Pons (tissue), 1 donor: ENCODE measurements around the gene GPC3.

Experiments
- DNase-seq: peaks from one replicate; pipeline ENCODE4 v3.0.0-alpha.2; 2016; ENCODE audit warnings: low spot score

GPC3 gene

GRCh38 chrX:133968109-133968508 is 17.3 kb downstream of the GPC3 start:
- no peak for DNase-seq

- no peak for DNase-seq
Observed at GRCh38 chrX:133966199-133966598, 19.2 kb downstream of the GPC3 start.

- DNase-seq, result no peak
Observed at GRCh38 chrX:133965321-133965720, 20.1 kb downstream of the GPC3 start.

GRCh38 chrX:133961046-133961445 is 24.3 kb downstream of the GPC3 start:
- no peak for DNase-seq

- DNase-seq, result no peak
Observed at GRCh38 chrX:133959972-133960371, 25.4 kb downstream of the GPC3 start.

- DNase-seq, result no peak
Observed at GRCh38 chrX:133958997-133959688, 26.3 kb downstream of the GPC3 start.

GRCh38 chrX:133956570-133957340 is 28.6 kb downstream of the GPC3 start:
- no peak for DNase-seq

- no peak for DNase-seq
Observed at GRCh38 chrX:133953785-133954355, 31.5 kb downstream of the GPC3 start.

- DNase-seq, result no peak
Observed at GRCh38 chrX:133953078-133953477, 32.3 kb downstream of the GPC3 start.

GRCh38 chrX:133951098-133951497 is 34.3 kb downstream of the GPC3 start:
- DNase-seq, result no peak

- no peak for DNase-seq
Observed at GRCh38 chrX:133950214-133950613, 35.2 kb downstream of the GPC3 start.

- no peak for DNase-seq
Observed at GRCh38 chrX:133948895-133949294, 36.5 kb downstream of the GPC3 start.

- DNase-seq, result no peak
Observed at GRCh38 chrX:133947996-133948395, 37.4 kb downstream of the GPC3 start.

GRCh38 chrX:133947022-133947421 is 38.4 kb downstream of the GPC3 start:
- no peak for DNase-seq

GRCh38 chrX:133943507-133943906 is 41.9 kb downstream of the GPC3 start:
- DNase-seq, result no peak

GRCh38 chrX:133939655-133940302 is 45.6 kb downstream of the GPC3 start:
- no peak for DNase-seq

GRCh38 chrX:133938530-133938929 is 46.9 kb downstream of the GPC3 start:
- no peak for DNase-seq

- no peak for DNase-seq
Observed at GRCh38 chrX:133937022-133937421, 48.4 kb downstream of the GPC3 start.

GRCh38 chrX:133935076-133935475 is 50.3 kb downstream of the GPC3 start:
- no peak for DNase-seq

- no peak for DNase-seq
Observed at GRCh38 chrX:133933316-133933715, 52.1 kb downstream of the GPC3 start.

- DNase-seq, result no peak
Observed at GRCh38 chrX:133929836-133930464, 55.4 kb downstream of the GPC3 start.

- no peak for DNase-seq
Observed at GRCh38 chrX:133928365-133928764, 57.0 kb downstream of the GPC3 start.
